ENCODE results near the gene SMIM21. TPM values are rescaled to one million over a fixed set of nuclear protein-coding genes. Genes with fewer than 3 reads are reported as not detected.

The SMIM21 gene
- total RNA-seq, 1 donor from 2014 or later = not detected

GRCh38 chr18:75384144-75384543, 43.4 kb downstream of the SMIM21 start:
- DNase-seq (no peak), ATAC-seq (no peak)
- intact Hi-C loops (cut with micrococcal nuclease) = no loop called here

GRCh38 chr18:75378376-75379315, 48.9 kb downstream of the SMIM21 start:
- DNase-seq (no peak), ATAC-seq (no peak)
- intact Hi-C loops (cut with micrococcal nuclease) = no loop called here

GRCh38 chr18:75377926-75378325, 49.6 kb downstream of the SMIM21 start:
- no peak for ATAC-seq
- DNase-seq = no peak
- intact Hi-C loops (cut with micrococcal nuclease) = no loop called here

GRCh38 chr18:75377258-75377657, 50.2 kb downstream of the SMIM21 start:
- DNase-seq (no peak), ATAC-seq (no peak)
- intact Hi-C loops (cut with micrococcal nuclease) = no loop called here

- intact Hi-C loops (cut with micrococcal nuclease) = no loop called here
- no peak for ATAC-seq
- no peak for DNase-seq
Measured at GRCh38 chr18:75376004-75376403, 51.5 kb downstream of the SMIM21 start.

- DNase-seq (no peak), ATAC-seq (no peak)
- intact Hi-C loops (cut with micrococcal nuclease) = no loop called here
Measured at GRCh38 chr18:75375341-75375740, 52.2 kb downstream of the SMIM21 start.

GRCh38 chr18:75374466-75374865, 53.0 kb downstream of the SMIM21 start:
- ATAC-seq (no peak), DNase-seq (no peak)
- intact Hi-C loops (cut with micrococcal nuclease) = no loop called here

- ATAC-seq (no peak), DNase-seq (no peak)
- intact Hi-C loops (cut with micrococcal nuclease) = no loop called here
Measured at GRCh38 chr18:75369026-75369721, 58.3 kb downstream of the SMIM21 start.

GRCh38 chr18:75365837-75366236, 61.7 kb downstream of the SMIM21 start:
- DNase-seq = no peak
- intact Hi-C loops (cut with micrococcal nuclease) = no loop called here

GRCh38 chr18:75365254-75365629, 62.3 kb downstream of the SMIM21 start:
- intact Hi-C loops (cut with micrococcal nuclease) = no loop called here
- no peak for ATAC-seq

More at GRCh38 chr18:75365837-75366236, 61.7 kb downstream of the SMIM21 start:
- ATAC-seq = no peak

GRCh38 chr18:75364512-75365253, 62.8 kb downstream of the SMIM21 start:
- ATAC-seq = peak; percentile 65
- intact Hi-C loops (cut with micrococcal nuclease) = no loop called here
- DNase-seq = no peak

More at GRCh38 chr18:75365254-75365629, 62.3 kb downstream of the SMIM21 start:
- DNase-seq = no peak

GRCh38 chr18:75363446-75364225, 63.9 kb downstream of the SMIM21 start:
- no peak for ATAC-seq

GRCh38 chr18:75362435-75362834, 65.1 kb downstream of the SMIM21 start:
- DNase-seq (no peak), ATAC-seq (no peak)
- intact Hi-C loops (cut with micrococcal nuclease) = no loop called here

More at GRCh38 chr18:75363446-75364225, 63.9 kb downstream of the SMIM21 start:
- intact Hi-C loops (cut with micrococcal nuclease) = no loop called here
- DNase-seq = no peak

- ATAC-seq = no peak
- DNase-seq = no peak
- intact Hi-C loops (cut with micrococcal nuclease) = no loop called here
Measured at GRCh38 chr18:75360941-75361340, 66.6 kb downstream of the SMIM21 start.

- ATAC-seq (no peak), DNase-seq (no peak)
- intact Hi-C loops (cut with micrococcal nuclease) = no loop called here
Measured at GRCh38 chr18:75360215-75360614, 67.3 kb downstream of the SMIM21 start.

All from left ventricle myocardium superior (tissue), 1 donor.